PC-9 (cell line): ENCODE data around the gene ARL8A. TPM values are rescaled to one million over a fixed set of nuclear protein-coding genes. Genes with fewer than 3 reads are reported as not detected.

Experiments used
- BruUV-seq: library from RNA; stranded (reverse); fragments of 400-500 nt; replicated peaks from 2 replicates; lab custom pipeline; 2021; lab: Mats Ljungman, UMichigan
- CTCF ChIA-PET: fragments of 300-600 bp; sonication (Branson Sonifier 250); formaldehyde crosslinking; loops from one replicate; lab custom pipeline; 2022; ENCODE audit warnings: antibody characterized with exemption; lab: Charles Lee
- POLR2A ChIA-PET: fragments of 300-600 bp; sonication (Branson Sonifier 250); formaldehyde crosslinking; loops from one replicate; lab custom pipeline; 2022; ENCODE audit warnings: antibody characterized with exemption; ENCODE audit not compliant: unreplicated experiment; lab: Charles Lee
- DNase-seq, 2 experiments: peaks; one replicate each; pipeline versions ENCODE4 v3.0.0 to v3.0.0-alpha.2; 2015 to 2022; ENCODE audit warnings: mixed read lengths in 1 of 2
- H2AFZ ChIP-seq: fragments of 200-600 bp; sonication (generic); 2 replicates; pipeline ENCODE4 v1.8.1; 2017; ENCODE audit warnings: antibody characterized with exemption
- H3F3A ChIP-seq: fragments of 200-600 bp; sonication (generic); 2 replicates; pipeline ENCODE4 v1.8.1; 2017; ENCODE audit warnings: antibody characterized with exemption, mild to moderate bottlenecking, low read depth; ENCODE audit not compliant: insufficient read depth
- H3K27ac ChIP-seq: fragments of 200-600 bp; sonication (generic); 2 replicates; pipeline ENCODE4 v1.6.1; 2016; ENCODE audit warnings: mixed run types
- H3K27me3 ChIP-seq: fragments of 200-600 bp; sonication (generic); 2 replicates; pipeline ENCODE4 v1.6.1; 2016; ENCODE audit warnings: low read depth, mixed run types; ENCODE audit not compliant: insufficient read depth
- H3K36me3 ChIP-seq: fragments of 200-600 bp; sonication (generic); 2 replicates; pipeline ENCODE4 v1.6.1; 2016; ENCODE audit warnings: low read depth, mixed run types
- H3K4me1 ChIP-seq: fragments of 200-600 bp; sonication (generic); replicated peaks from 2 replicates; pipeline ENCODE4 v1.6.1; 2016; ENCODE audit warnings: mixed run types; ENCODE audit not compliant: insufficient read depth
- H3K4me2 ChIP-seq: fragments of 200-600 bp; sonication (generic); 2 replicates; pipeline ENCODE4 v1.6.1; 2017; ENCODE audit warnings: mixed run types
- H3K4me3 ChIP-seq: fragments of 200-600 bp; sonication (generic); 2 replicates; pipeline ENCODE4 v1.6.1; 2016; ENCODE audit warnings: mixed run types
- H3K79me2 ChIP-seq: fragments of 200-600 bp; sonication (generic); 2 replicates; pipeline ENCODE4 v1.6.1; 2017; ENCODE audit warnings: low read depth, mixed run types
- H3K9me2 ChIP-seq: fragments of 200-600 bp; sonication (generic); 2 replicates; pipeline ENCODE4 v1.8.1; 2017; ENCODE audit warnings: mild to moderate bottlenecking; ENCODE audit not compliant: insufficient read depth
- H3K9me3 ChIP-seq: fragments of 200-600 bp; sonication (generic); 2 replicates; pipeline ENCODE4 v1.8.1; 2016; ENCODE audit warnings: low read depth; ENCODE audit not compliant: insufficient read depth
- H4K20me1 ChIP-seq: fragments of 200-600 bp; sonication (generic); 2 replicates; pipeline ENCODE4 v1.8.1; 2017; ENCODE audit not compliant: insufficient read depth
- CTCF ChIP-seq: fragments of 200-600 bp; sonication (generic); conservative IDR thresholded peaks from 2 replicates; pipeline ENCODE4 v1.6.1; 2017; ENCODE audit warnings: mixed run types, antibody characterized with exemption, mild to moderate bottlenecking, moderate library complexity
- EZH2 ChIP-seq: fragments of 200-600 bp; sonication (generic); IDR thresholded peaks from 2 replicates; pipeline ENCODE4 v1.8.0; 2017; ENCODE audit warnings: antibody characterized with exemption, low read depth
- intact Hi-C: fragments of 100-400 bp; cut with micrococcal nuclease; formaldehyde crosslinking; loops from one replicate; pipeline ENCODE4 v1.10.0; 2022; ENCODE audit not compliant: unreplicated experiment
- total RNA-seq: library from RNA; stranded (reverse); gene quantifications from 2 replicates; pipeline ENCODE4 v1.2.3, GENCODE V29; 2021

The ARL8A gene
- total RNA-seq, 1 experiment from 2014 or later: 42.6 TPM

GRCh38 chr1:202130297-202130721 is 14.2 kb downstream of the ARL8A start:
- Histone ChIP-seq H4K20me1 (no peaks in the 10 kb centered on the region; the same call in 1 of the 2 replicates), H3K27me3 (no peaks in the 10 kb centered on the region), H2AFZ (no peak overlapping the region), H3K9me2 (no peaks in the 10 kb centered on the region), H3K9me3 (no peaks in the 10 kb centered on the region), H3K4me2 (no peak overlapping the region), H3K4me3 (no peak overlapping the region), H3K36me3 (0 out of 2 replicates have a peak, but pooled peaks cover 6% of the 10 kb centered on the region), H3K79me2 (no peaks in the 10 kb centered on the region), H3F3A (peaks cover 17% of the 10 kb centered on the region), H3K4me1 (peaks cover 12% of the 10 kb centered on the region), H3K27ac (no peak overlapping the region)
- ChIA-PET POLR2A (interaction anchor here (0.5 kb wide), 1 partner anchor 120 kb away, joined by 3 read pairs; the partner anchor contains the start of gene ELF3), CTCF (no interaction called here)
- TF ChIP-seq EZH2: no peak
- TF ChIP-seq CTCF: no peak
- no TSS peak for BruUV-seq
- intact Hi-C loops: no loop called here
- DNase-seq: no peak

- Histone ChIP-seq H3K27me3 (no peaks in the 10 kb centered on the region), H3F3A (peaks cover 17% of the 10 kb centered on the region), H3K4me3 (no peak overlapping the region), H3K79me2 (no peaks in the 10 kb centered on the region), H3K36me3 (0 out of 2 replicates have a peak, but pooled peaks cover 6% of the 10 kb centered on the region), H3K4me1 (peaks cover 12% of the 10 kb centered on the region), H4K20me1 (no peaks in the 10 kb centered on the region; the same call in 1 of the 2 replicates), H2AFZ (no peak overlapping the region), H3K4me2 (no peak overlapping the region), H3K27ac (no peak overlapping the region), H3K9me2 (no peaks in the 10 kb centered on the region), H3K9me3 (no peaks in the 10 kb centered on the region)
- ChIA-PET CTCF (no interaction called here), POLR2A (interaction anchor here (0.5 kb wide), 1 partner anchor 120 kb away, joined by 3 read pairs; the partner anchor contains the start of gene ELF3)
- no peak for DNase-seq
- intact Hi-C loops: no loop called here
- no TSS peak for BruUV-seq
- TF ChIP-seq EZH2 (no peak), CTCF (no peak)
Observed at GRCh38 chr1:202129453-202130296, 14.9 kb downstream of the ARL8A start.

- intact Hi-C loops: no loop called here
- no TSS peak for BruUV-seq
- Histone ChIP-seq H3K4me1 (peaks cover 12% of the 10 kb centered on the region), H3K9me3 (no peaks in the 10 kb centered on the region), H3F3A (peaks cover 17% of the 10 kb centered on the region), H3K36me3 (no peaks in the 10 kb centered on the region), H3K9me2 (no peaks in the 10 kb centered on the region), H3K79me2 (no peaks in the 10 kb centered on the region), H4K20me1 (no peaks in the 10 kb centered on the region; the same call in 1 of the 2 replicates), H3K27me3 (no peaks in the 10 kb centered on the region), H3K4me3 (no peak overlapping the region), H3K27ac (no peak overlapping the region), H2AFZ (no peak overlapping the region), H3K4me2 (no peak overlapping the region)
- TF ChIP-seq EZH2 (no peak), CTCF (no peak)
- POLR2A ChIA-PET: no interaction called here
- DNase-seq: no peak
- CTCF ChIA-PET: interaction anchor here (0.7 kb wide), 2 partner anchors 212 to 268 kb away, joined by 5 to 7 read pairs; no protein-coding TSS in a partner anchor
Observed at GRCh38 chr1:202127836-202128622, 16.5 kb downstream of the ARL8A start.
